Measurements from ENCODE around the gene VAV2.

VAV2 gene

GRCh38 chr9:133791735-133792649, 200.1 kb downstream of the VAV2 start:
- DNase-seq, result no peak

GRCh38 chr9:133791069-133791468, 201.1 kb downstream of the VAV2 start:
- DNase-seq, result no peak

GRCh38 chr9:133789778-133790177, 202.3 kb downstream of the VAV2 start:
- no peak for DNase-seq

- DNase-seq, result no peak
Measured at GRCh38 chr9:133788819-133789717, 203.1 kb downstream of the VAV2 start.

GRCh38 chr9:133788045-133788818, 203.9 kb downstream of the VAV2 start:
- DNase-seq, result no peak

GRCh38 chr9:133787754-133788025, 204.4 kb downstream of the VAV2 start:
- no peak for DNase-seq

- DNase-seq, result no peak
Measured at GRCh38 chr9:133786907-133787753, 205.0 kb downstream of the VAV2 start.

- no peak for DNase-seq
Measured at GRCh38 chr9:133786371-133786753, 205.8 kb downstream of the VAV2 start.

GRCh38 chr9:133785753-133786370, 206.3 kb downstream of the VAV2 start:
- no peak for DNase-seq

- DNase-seq, result no peak
Measured at GRCh38 chr9:133784731-133785561, 207.2 kb downstream of the VAV2 start.

- DNase-seq, result no peak
Measured at GRCh38 chr9:133783331-133783731, 208.8 kb downstream of the VAV2 start.

- DNase-seq, result peak; percentile 56
Measured at GRCh38 chr9:133782157-133783130, 209.7 kb downstream of the VAV2 start.

- DNase-seq, result no peak
Measured at GRCh38 chr9:133781828-133782135, 210.3 kb downstream of the VAV2 start.

GRCh38 chr9:133780962-133781827, 210.9 kb downstream of the VAV2 start:
- no peak for DNase-seq

- DNase-seq, result no peak
Measured at GRCh38 chr9:133780404-133780945, 211.6 kb downstream of the VAV2 start.

- DNase-seq, result no peak
Measured at GRCh38 chr9:133779516-133780403, 212.4 kb downstream of the VAV2 start.

- no peak for DNase-seq
Measured at GRCh38 chr9:133779081-133779480, 213.0 kb downstream of the VAV2 start.
